HepG2 (cell line): ENCODE data around the gene AKR1A1. TPM values are rescaled to one million over a fixed set of nuclear protein-coding genes. Genes with fewer than 3 reads are reported as not detected.

Experiments used
- BRD4 ChIP-seq: sonication (generic); formaldehyde crosslinking; IDR thresholded peaks from 2 replicates; pipeline ENCODE4 v1.4.0; 2020; ENCODE audit warnings: missing genetic modification reagents
- CHD2 ChIP-seq: IDR thresholded peaks from 2 replicates; pipeline ENCODE4 v1.6.1; 2011; ENCODE audit warnings: low read depth, low read length, improper control_type of control experiment
- DPF2 ChIP-seq: sonication (generic); formaldehyde crosslinking; IDR thresholded peaks from 2 replicates; pipeline ENCODE4 v1.4.0; 2020; ENCODE audit warnings: mild to moderate bottlenecking, low read depth, missing genetic modification reagents, borderline replicate concordance
- GABPB1 ChIP-seq: IDR thresholded peaks from 2 replicates; pipeline ENCODE4 v1.6.1; 2016; ENCODE audit warnings: mild to moderate bottlenecking, missing genetic modification reagents, moderate library complexity, missing compliant biosample characterization
- KDM5A ChIP-seq: fragments of 200-600 bp; sonication (generic); IDR thresholded peaks from 2 replicates; pipeline ENCODE4 v1.7.0; 2018; ENCODE audit warnings: antibody characterized with exemption, mild to moderate bottlenecking, low read length, borderline replicate concordance
- MEF2D ChIP-seq: sonication (generic); formaldehyde crosslinking; IDR thresholded peaks from 2 replicates; pipeline ENCODE4 v1.5.1; 2020; ENCODE audit warnings: mild to moderate bottlenecking, missing genetic modification reagents
- MLLT10 ChIP-seq: sonication (generic); formaldehyde crosslinking; IDR thresholded peaks from 2 replicates; pipeline ENCODE4 v1.4.0; 2020; ENCODE audit warnings: missing genetic modification reagents
- NCOA1 ChIP-seq: sonication (generic); formaldehyde crosslinking; IDR thresholded peaks from 2 replicates; pipeline ENCODE4 v1.9.0; 2021; ENCODE audit warnings: missing genetic modification reagents
- NFYB ChIP-seq: sonication (generic); formaldehyde crosslinking; IDR thresholded peaks from 2 replicates; pipeline ENCODE4 v1.4.0; 2020; ENCODE audit warnings: missing genetic modification reagents
- NKX3-1 ChIP-seq: sonication (generic); formaldehyde crosslinking; IDR thresholded peaks from 2 replicates; pipeline ENCODE4 v1.5.0; 2020; ENCODE audit warnings: missing genetic modification reagents
- RBAK ChIP-seq: sonication (generic); formaldehyde crosslinking; IDR thresholded peaks from 2 replicates; pipeline ENCODE4 v1.5.1; 2020; ENCODE audit warnings: mild to moderate bottlenecking, missing genetic modification reagents
- RXRB ChIP-seq: IDR thresholded peaks from 2 replicates; pipeline ENCODE4 v1.6.1; 2016; ENCODE audit warnings: borderline replicate concordance, missing genetic modification reagents, missing compliant biosample characterization
- TARDBP ChIP-seq: sonication (generic); formaldehyde crosslinking; IDR thresholded peaks from 2 replicates; pipeline ENCODE4 v1.8.0; 2022; ENCODE audit warnings: mild to moderate bottlenecking, missing genetic modification reagents
- U2AF1 ChIP-seq: fragments of 200-400 bp; formaldehyde crosslinking; optimal IDR thresholded peaks from 2 replicates; pipeline ENCODE3; 2017; ENCODE audit warnings: mild to moderate bottlenecking, low read depth, low read length
- YY1 ChIP-seq: IDR thresholded peaks from 2 replicates; pipeline ENCODE4 v1.6.1; 2011; ENCODE audit warnings: low read length, low read depth, moderate library complexity, mild to moderate bottlenecking; ENCODE audit not compliant: insufficient read depth, insufficient replicate concordance
- ZBTB7A ChIP-seq: sonication (generic); formaldehyde crosslinking; IDR thresholded peaks from 2 replicates; pipeline ENCODE4 v1.8.0; 2022; ENCODE audit warnings: mild to moderate bottlenecking, missing genetic modification reagents
- ZFP62 ChIP-seq: sonication (generic); formaldehyde crosslinking; IDR thresholded peaks from 2 replicates; pipeline ENCODE4 v1.4.0; 2020; ENCODE audit warnings: missing genetic modification reagents
- ZNF101 ChIP-seq: sonication (generic); formaldehyde crosslinking; IDR thresholded peaks from 2 replicates; pipeline ENCODE4 v1.4.0; 2020; ENCODE audit warnings: mild to moderate bottlenecking, low read depth, missing genetic modification reagents, borderline replicate concordance
- ZNF224 ChIP-seq: sonication (generic); formaldehyde crosslinking; IDR thresholded peaks from 2 replicates; pipeline ENCODE4 v1.5.0; 2020; ENCODE audit warnings: mild to moderate bottlenecking, missing genetic modification reagents
- ZNF382 ChIP-seq: sonication (generic); formaldehyde crosslinking; IDR thresholded peaks from 2 replicates; pipeline ENCODE4 v1.5.0; 2020; ENCODE audit warnings: missing genetic modification reagents, mild to moderate bottlenecking, borderline replicate concordance
- ZNF460 ChIP-seq: sonication (generic); formaldehyde crosslinking; IDR thresholded peaks from 2 replicates; pipeline ENCODE4 v1.5.1; 2020; ENCODE audit warnings: missing genetic modification reagents, mild to moderate bottlenecking, borderline replicate concordance
- ZNF569 ChIP-seq: sonication (generic); formaldehyde crosslinking; IDR thresholded peaks from 2 replicates; pipeline ENCODE4 v1.5.0; 2020; ENCODE audit warnings: mild to moderate bottlenecking, missing genetic modification reagents, moderate library complexity, borderline replicate concordance
- ZNF570 ChIP-seq: sonication (generic); formaldehyde crosslinking; IDR thresholded peaks from 2 replicates; pipeline ENCODE4 v1.4.0; 2020; ENCODE audit warnings: mild to moderate bottlenecking, missing genetic modification reagents, borderline replicate concordance
- ZNF788 ChIP-seq: sonication (generic); formaldehyde crosslinking; IDR thresholded peaks from 2 replicates; pipeline ENCODE4 v1.5.0; 2020; ENCODE audit warnings: mild to moderate bottlenecking, missing genetic modification reagents, borderline replicate concordance
- ZSCAN29 ChIP-seq: sonication (generic); formaldehyde crosslinking; conservative IDR thresholded peaks from 2 replicates; pipeline ENCODE4 v1.4.0; 2020; ENCODE audit warnings: mild to moderate bottlenecking, missing genetic modification reagents
- ZZZ3 ChIP-seq: sonication (generic); formaldehyde crosslinking; IDR thresholded peaks from 2 replicates; pipeline ENCODE4 v1.4.0; 2020; ENCODE audit warnings: missing genetic modification reagents, mild to moderate bottlenecking, borderline replicate concordance
- polyA plus RNA-seq, 8 experiments: library from polyadenylated mRNA; depleted of rRNA in 3 of 8; stranded (reverse) in 7 of 8; unstranded in 1 of 8; fragments of >200 nt; fragmentation: Illumina TruSeq in 4 of 8; extraction: Trizol in 4 of 8; gene quantifications; 2 replicates each; pipeline versions ENCODE4 v1.2.1 to v1.2.3, GENCODE V29; 2011 to 2016; ENCODE audit warnings: low read depth in 4 of 8, missing spikeins in 1 of 8, mixed read lengths in 1 of 8; ENCODE audit not compliant: insufficient read depth in 1 of 8
- total RNA-seq, 5 experiments: library from RNA; depleted of rRNA; stranded (reverse); fragments of >200 nt; fragmentation: Illumina TruSeq; extraction: Trizol; gene quantifications; 2 replicates each; pipeline ENCODE4 v1.2.3, GENCODE V29; 2016; ENCODE audit warnings: low read depth in 1 of 5
- TF ChIP-seq, protein P1 (sequence below): sonication (generic); formaldehyde crosslinking; IDR thresholded peaks from 2 replicates; pipeline ENCODE4 v1.5.0; 2020; ENCODE audit warnings: mild to moderate bottlenecking, low read depth, missing genetic modification reagents, borderline replicate concordance
- TF ChIP-seq, protein P2 (sequence below): sonication (generic); formaldehyde crosslinking; IDR thresholded peaks from 2 replicates; pipeline ENCODE4 v1.4.0; 2020; ENCODE audit warnings: mild to moderate bottlenecking, missing genetic modification reagents
- TF ChIP-seq, protein P3 (sequence below): sonication (generic); formaldehyde crosslinking; conservative IDR thresholded peaks from 2 replicates; pipeline ENCODE4 v1.4.0; 2020; ENCODE audit warnings: missing genetic modification reagents

Gene AKR1A1
- total and polyA plus RNA-seq, 2 of the 13 experiments (the other 11 are each of a cell fraction or from before 2014, with no cell fraction given) = 181 to 217 TPM

DNA sequence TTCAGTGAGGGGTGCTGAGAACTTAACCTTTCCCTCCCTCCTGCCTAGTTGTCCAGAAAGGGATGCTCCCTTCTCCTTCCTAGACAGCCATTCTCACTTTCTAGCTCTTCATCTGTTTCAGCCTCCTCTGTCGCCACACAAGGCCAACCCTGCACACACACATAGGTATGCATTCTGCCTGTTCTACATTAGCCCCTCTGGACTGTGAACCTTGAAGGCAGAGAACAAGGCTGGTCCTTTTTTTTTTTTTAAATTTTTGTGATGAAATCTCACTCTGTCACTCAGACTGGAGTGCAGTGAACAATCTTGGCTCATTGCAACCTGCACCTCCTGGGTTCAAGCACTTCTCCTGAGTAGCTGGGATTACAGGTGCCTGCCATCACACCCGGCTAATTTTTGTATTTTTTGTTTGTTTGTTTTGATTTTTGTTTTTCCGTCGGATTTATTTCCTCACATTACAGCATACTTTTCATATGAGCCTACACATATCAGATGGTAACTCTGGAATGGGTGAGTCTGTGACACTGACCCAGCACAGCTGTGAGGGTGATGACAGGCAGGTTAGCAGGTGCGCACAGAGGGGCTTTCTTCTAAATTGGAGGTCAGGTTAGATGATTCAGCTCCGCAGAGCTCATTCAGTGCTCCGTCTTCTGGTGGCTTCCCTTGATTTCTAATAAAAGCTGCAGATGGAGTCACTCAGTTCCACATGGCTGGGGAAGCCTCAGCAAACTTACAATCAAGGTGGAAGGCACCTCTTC lies 4.9 kb upstream of the AKR1A1 start (continued):
- TF ChIP-seq, protein P1, sequence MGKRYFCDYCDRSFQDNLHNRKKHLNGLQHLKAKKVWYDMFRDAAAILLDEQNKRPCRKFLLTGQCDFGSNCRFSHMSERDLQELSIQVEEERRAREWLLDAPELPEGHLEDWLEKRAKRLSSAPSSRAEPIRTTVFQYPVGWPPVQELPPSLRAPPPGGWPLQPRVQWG (CRISPR knock-in tag) = no peak
- TF ChIP-seq ZNF788 (CRISPR knock-in tag) (0 out of 2 replicates have a peak, but pooled peaks have one; percentile 39), ZNF460 (no peak), RBAK (CRISPR knock-in tag) (no peak), ZNF101 (CRISPR knock-in tag) (no peak), GABPB1 (CRISPR knock-in tag) (no peak), ZNF224 (CRISPR knock-in tag) (no peak), CHD2 (no peak), DPF2 (peak; percentile 17; the same call in 1 of the 2 replicates), YY1 (no peak), ZSCAN29 (CRISPR knock-in tag) (0 out of 2 replicates have a peak, but pooled peaks have one; percentile 48), MLLT10 (CRISPR knock-in tag) (no peak), ZNF570 (CRISPR knock-in tag) (no peak), ZZZ3 (CRISPR knock-in tag) (no peak), NCOA1 (CRISPR knock-in tag) (no peak), NFYB (CRISPR knock-in tag) (no peak), BRD4 (CRISPR knock-in tag) (no peak), MEF2D (peak; percentile 41; the same call in 1 of the 2 replicates), RXRB (0 out of 2 replicates have a peak, but pooled peaks have one; percentile 42), KDM5A (no peak), U2AF1 (no peak), ZFP62 (no peak), ZBTB7A (no peak), ZNF569 (CRISPR knock-in tag) (no peak), TARDBP (CRISPR knock-in tag) (no peak), NKX3-1 (CRISPR knock-in tag) (no peak), ZNF382 (CRISPR knock-in tag) (no peak)
- TF ChIP-seq, protein P2, sequence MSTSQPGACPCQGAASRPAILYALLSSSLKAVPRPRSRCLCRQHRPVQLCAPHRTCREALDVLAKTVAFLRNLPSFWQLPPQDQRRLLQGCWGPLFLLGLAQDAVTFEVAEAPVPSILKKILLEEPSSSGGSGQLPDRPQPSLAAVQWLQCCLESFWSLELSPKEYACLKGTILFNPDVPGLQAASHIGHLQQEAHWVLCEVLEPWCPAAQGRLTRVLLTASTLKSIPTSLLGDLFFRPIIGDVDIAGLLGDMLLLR (CRISPR knock-in tag) = no peak
- TF ChIP-seq, protein P3, sequence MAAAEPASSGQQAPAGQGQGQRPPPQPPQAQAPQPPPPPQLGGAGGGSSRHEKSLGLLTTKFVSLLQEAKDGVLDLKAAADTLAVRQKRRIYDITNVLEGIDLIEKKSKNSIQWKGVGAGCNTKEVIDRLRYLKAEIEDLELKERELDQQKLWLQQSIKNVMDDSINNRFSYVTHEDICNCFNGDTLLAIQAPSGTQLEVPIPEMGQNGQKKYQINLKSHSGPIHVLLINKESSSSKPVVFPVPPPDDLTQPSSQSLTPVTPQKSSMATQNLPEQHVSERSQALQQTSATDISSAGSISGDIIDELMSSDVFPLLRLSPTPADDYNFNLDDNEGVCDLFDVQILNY (CRISPR knock-in tag) = no peak
